Right lobe of liver (tissue), 6 donors: Measurements from ENCODE around the gene UNC5CL. TPM values are rescaled to one million over a fixed set of nuclear protein-coding genes. Genes with fewer than 3 reads are reported as not detected.
A peak's percentile ranks its signal among the peaks of the same experiment; 100 is the strongest.

Source experiments
- ATAC-seq, 4 donors: fragments of 200-7000 bp; cut with Tn5 transposase; one replicate each; pipeline ENCODE4 v1.9.1; 2020; ENCODE audit warnings: mild to moderate bottlenecking in 4 of 4, moderate library complexity in 4 of 4
- DNase-seq, 3 donors: peaks; one replicate each; pipeline ENCODE4 v3.0.0-alpha.2; 2020
- H3K27ac ChIP-seq, 3 donors: fragments of 200-600 bp; one replicate each; pipeline ENCODE4 v1.8.0; 2022
- H3K27me3 ChIP-seq, 2 donors: fragments of 200-600 bp; one replicate each; pipeline ENCODE4 v1.8.0; 2022
- H3K36me3 ChIP-seq, 4 donors: fragments of 200-600 bp; sonication (generic) in 1 of 4; one replicate each; pipeline versions ENCODE4 v1.5.1 to v1.8.0; 2017 to 2022; ENCODE audit warnings: control low read depth in 1 of 4
- H3K4me1 ChIP-seq, 4 donors: fragments of 200-600 bp; sonication (generic) in 1 of 4; one replicate each; pipeline versions ENCODE4 v1.5.1 to v1.8.0; 2017 to 2022; ENCODE audit warnings: control low read depth in 1 of 4
- H3K4me3 ChIP-seq, 3 donors: fragments of 200-600 bp; one replicate each; pipeline ENCODE4 v1.8.0; 2022
- H3K9me3 ChIP-seq, 4 donors: fragments of 200-600 bp; sonication (generic) in 1 of 4; one replicate each; pipeline versions ENCODE4 v1.5.1 to v1.8.0; 2017 to 2022; ENCODE audit warnings: control low read depth in 1 of 4
- POLR2A ChIP-seq: fragments of 450-650 bp; IDR thresholded peaks from one replicate; pipeline ENCODE4 v1.6.1; 2017; ENCODE audit warnings: antibody characterized with exemption, mild to moderate bottlenecking
- WGBS: methylation state at CpG from one replicate; pipeline ENCODE4 v1.1.6; 2018; ENCODE audit warnings: low coverage, low lambda C conversion rate; ENCODE audit not compliant: insufficient coverage; ENCODE audit errors: missing lambda C conversion rate; 5-methylcytosine and 5-hydroxymethylcytosine counted together
- intact Hi-C, 2 donors: fragments of 100-400 bp; cut with DNase I; formaldehyde crosslinking; loops; one replicate each; pipeline versions ENCODE4 v1.11.2 to v1.14.1; 2022
- total RNA-seq, 6 experiments: library from RNA; depleted of rRNA in 2 of 6; stranded (reverse); fragments of >200 nt in 2 of 6; fragmentation: NEBNext Ultra II Directional in 3 of 6; extraction: Animal tissue kit (Norgen Biotek cat#: 25700) in 3 of 6; gene quantifications; one replicate each; pipeline versions ENCODE4 v1.1.0 to v1.2.4, GENCODE V29; 2016 to 2023
- TF ChIP-seq, protein P1 (sequence below), 4 donors: fragments of 200-600 bp in 3 of 4; fragments of 450-650 bp in 1 of 4; IDR thresholded peaks; one replicate each; pipeline versions ENCODE4 v1.5.1 to v1.8.0; 2016 to 2022; ENCODE audit warnings: antibody characterized with exemption in 4 of 4, mild to moderate bottlenecking in 2 of 4
- donor health status: DM: no; HTN: yes; CAD: no.
- donor health status: DM: no; HTN: no; CAD: no.
- donor health status: DM: no; HTN: no; CAD: no.
- donor health status: DM: no; HTN: yes; CAD: no.
- donor health status: DM: no; HTN: yes; CAD: no.

Gene UNC5CL
- total RNA-seq, 6 experiments from 2014 or later, result 5.0 to 35.7 (median 13.5) TPM

DNA sequence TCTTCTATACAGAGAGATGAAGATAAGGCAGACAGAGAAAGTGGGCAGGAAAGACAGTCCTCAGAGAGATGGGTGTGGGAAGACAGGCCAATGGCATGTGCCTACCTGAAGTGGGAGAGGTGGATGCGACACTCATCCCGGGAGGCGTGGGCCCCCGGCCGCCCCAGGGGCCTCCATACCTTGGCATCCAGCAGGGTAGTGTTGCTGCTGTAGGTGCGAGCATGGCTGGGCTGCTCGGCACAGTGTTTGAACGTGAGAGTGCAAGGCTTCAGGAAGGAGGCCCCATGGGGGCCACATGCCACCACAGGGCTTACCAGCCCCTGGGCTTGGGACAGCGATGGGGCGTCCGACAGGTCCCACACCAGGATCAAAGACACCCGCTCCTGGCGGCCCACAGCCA lies 5.2 kb downstream of the UNC5CL start:
- intact Hi-C loops, result no loop called here

DNA sequence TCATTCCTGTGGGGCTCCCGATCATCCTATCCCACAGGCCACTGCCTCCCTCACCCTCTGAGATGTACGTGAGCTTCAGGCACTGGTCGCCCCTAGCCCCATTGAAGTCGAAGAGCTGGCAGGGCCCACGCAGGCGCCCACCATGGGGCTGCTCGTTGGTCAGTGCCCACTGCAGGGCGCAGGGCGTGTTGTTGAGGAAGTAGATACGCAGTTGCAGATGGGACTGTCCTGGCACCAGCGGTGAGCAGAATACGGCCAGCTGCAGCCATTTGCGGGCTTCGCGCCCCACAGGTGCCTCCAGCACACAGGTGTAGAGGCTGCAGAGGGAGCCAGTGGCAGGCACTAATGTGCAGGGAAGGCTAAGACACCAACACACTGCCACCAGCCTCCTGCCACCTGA lies 6.2 kb downstream of the UNC5CL start:
- Histone ChIP-seq H3K4me1 (peaks cover 0 to 34% (median 15%) of the 10 kb centered on the region in 4 donors), H3K9me3 (no peaks in the 10 kb centered on the region), H3K27ac (no peak overlapping the region), H3K4me3 (no peak overlapping the region), H3K36me3 (peaks cover 0 to 37% (median 3%) of the 10 kb centered on the region in 4 donors), H3K27me3 (no peaks in the 10 kb centered on the region)
- WGBS, result 80% methylated on average over 2 of the region's 15 CpGs
- ATAC-seq (no peak), DNase-seq (no peak)
- intact Hi-C loops, result no loop called here
- no peak for TF ChIP-seq POLR2A
- TF ChIP-seq, protein P1, sequence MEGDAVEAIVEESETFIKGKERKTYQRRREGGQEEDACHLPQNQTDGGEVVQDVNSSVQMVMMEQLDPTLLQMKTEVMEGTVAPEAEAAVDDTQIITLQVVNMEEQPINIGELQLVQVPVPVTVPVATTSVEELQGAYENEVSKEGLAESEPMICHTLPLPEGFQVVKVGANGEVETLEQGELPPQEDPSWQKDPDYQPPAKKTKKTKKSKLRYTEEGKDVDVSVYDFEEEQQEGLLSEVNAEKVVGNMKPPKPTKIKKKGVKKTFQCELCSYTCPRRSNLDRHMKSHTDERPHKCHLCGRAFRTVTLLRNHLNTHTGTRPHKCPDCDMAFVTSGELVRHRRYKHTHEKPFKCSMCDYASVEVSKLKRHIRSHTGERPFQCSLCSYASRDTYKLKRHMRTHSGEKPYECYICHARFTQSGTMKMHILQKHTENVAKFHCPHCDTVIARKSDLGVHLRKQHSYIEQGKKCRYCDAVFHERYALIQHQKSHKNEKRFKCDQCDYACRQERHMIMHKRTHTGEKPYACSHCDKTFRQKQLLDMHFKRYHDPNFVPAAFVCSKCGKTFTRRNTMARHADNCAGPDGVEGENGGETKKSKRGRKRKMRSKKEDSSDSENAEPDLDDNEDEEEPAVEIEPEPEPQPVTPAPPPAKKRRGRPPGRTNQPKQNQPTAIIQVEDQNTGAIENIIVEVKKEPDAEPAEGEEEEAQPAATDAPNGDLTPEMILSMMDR (IDR thresholded peaks at IDR 0.05), result no peak

More for the DNA sequence above, 5.2 kb downstream of the UNC5CL start:
- Histone ChIP-seq H3K9me3 (no peaks in the 10 kb centered on the region), H3K4me3 (no peak overlapping the region), H3K27ac (no peak overlapping the region), H3K36me3 (peaks cover 0 to 37% (median 2%) of the 10 kb centered on the region in 4 donors), H3K4me1 (peaks cover 0 to 35% (median 12%) of the 10 kb centered on the region in 4 donors), H3K27me3 (no peaks in the 10 kb centered on the region)
- DNase-seq (no peak), ATAC-seq (no peak)
- TF ChIP-seq POLR2A, result no peak
- TF ChIP-seq, protein P1 (IDR thresholded peaks at IDR 0.05), result no peak
- WGBS, result 80% methylated on average over 1 of the region's 13 CpGs

- peak overlapping the region; percentile 27 to 49 (median 29) for H3K4me3 ChIP-seq
- H3K27ac ChIP-seq, result no peak overlapping the region
- peaks cover 0 to 27% (median 3%) of the 10 kb centered on the region in 4 donors for H3K36me3 ChIP-seq
- no peaks in the 10 kb centered on the region for H3K27me3 ChIP-seq
- no peaks in the 10 kb centered on the region for H3K9me3 ChIP-seq
- 46% methylated on average over 10 of the region's 13 CpGs for WGBS
- TF ChIP-seq POLR2A, result no peak
- TF ChIP-seq, protein P1 (IDR thresholded peaks at IDR 0.05), result no peak
- peaks cover 0 to 11% (median 3%) of the 10 kb centered on the region in 4 donors for H3K4me1 ChIP-seq
- DNase-seq (no peak), ATAC-seq (peak; percentile 31 to 52 (median 36))
- intact Hi-C loops, result no loop called here
These were observed 10.2 kb downstream of the UNC5CL start for GRCh38 chr6:41028561-41029412.

DNA sequence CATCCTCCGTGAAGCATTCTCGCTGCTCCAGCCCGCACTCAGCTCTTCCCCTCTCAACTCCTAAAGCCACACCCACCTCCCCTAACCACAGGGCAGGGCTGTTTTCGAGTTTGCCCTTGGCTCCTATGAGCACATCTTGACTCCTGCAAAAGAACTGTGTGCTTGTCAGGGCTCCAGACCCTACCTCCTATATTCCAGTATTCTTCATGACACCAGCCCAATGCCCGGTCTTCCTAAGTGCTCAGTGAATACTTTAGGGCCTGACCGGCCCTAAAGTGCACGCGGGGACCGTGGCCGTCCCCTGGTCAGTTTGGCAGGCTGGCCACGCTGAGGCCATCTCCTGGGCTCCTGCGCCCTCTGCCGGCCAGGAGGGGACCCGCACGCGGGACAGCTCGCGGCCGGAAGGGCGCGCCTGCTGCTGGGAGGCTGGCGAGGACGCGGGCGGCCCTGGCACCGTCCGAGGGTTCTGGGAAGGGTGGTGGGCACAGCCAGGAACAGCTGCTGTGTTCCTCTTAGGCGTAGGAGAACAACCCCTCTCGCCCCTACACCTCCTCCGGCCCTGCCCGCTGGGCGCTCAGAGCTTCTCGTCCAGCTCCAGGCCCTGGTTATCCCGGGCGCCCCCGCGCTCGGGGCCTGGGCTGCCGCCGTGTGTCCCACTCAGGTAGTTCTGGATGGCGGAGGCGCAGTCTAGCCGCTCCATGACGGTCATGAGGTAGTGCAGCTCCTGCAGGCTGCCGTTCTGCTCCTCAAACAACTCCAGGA lies 11.0 kb downstream of the UNC5CL start:
- H3K27ac ChIP-seq, result no peak overlapping the region
- H3K4me3 ChIP-seq, result peak overlapping the region; percentile 27 to 49 (median 29)
- peak; percentile 92 to 99 (median 94) for ATAC-seq
- 17% methylated on average over 4 of the region's 45 CpGs for WGBS
- H3K36me3 ChIP-seq, result peaks cover 0 to 19% (median 2%) of the 10 kb centered on the region in 4 donors
- no peaks in the 10 kb centered on the region for H3K9me3 ChIP-seq
- H3K4me1 ChIP-seq, result peaks cover 0 to 11% (median 3%) of the 10 kb centered on the region in 4 donors
- peak; percentile 83 to 86 (median 84) for DNase-seq
- no peaks in the 10 kb centered on the region for H3K27me3 ChIP-seq
- TF ChIP-seq POLR2A, result no peak
- TF ChIP-seq, protein P1 (IDR thresholded peaks at IDR 0.05), result peak; percentile 98 to 100 (median 99)
- intact Hi-C loops, result no loop called here
